ENCODE results near the gene COX4I1.

DNA sequence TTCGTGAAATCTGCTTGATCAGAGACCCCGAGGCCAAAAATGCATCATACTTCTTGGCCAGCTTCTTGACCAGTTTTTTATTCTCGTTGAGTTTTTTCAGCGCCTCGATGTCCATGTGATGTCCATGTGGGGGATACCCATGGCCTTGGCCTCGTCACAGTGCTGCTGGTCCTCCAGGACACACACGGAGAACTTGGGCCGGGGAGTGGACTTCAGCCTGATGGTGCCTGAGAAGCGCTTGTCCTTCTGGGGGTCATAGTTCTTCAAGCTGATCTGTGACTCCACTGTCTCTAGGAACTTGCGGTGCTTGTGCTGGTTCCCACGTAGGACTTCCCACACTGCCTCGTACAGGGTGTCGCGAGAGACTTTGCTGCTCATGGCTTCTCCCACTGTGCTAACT, 16.7 kb downstream of the COX4I1 start:
- TF ChIP-seq NFRKB (IDR thresholded peaks at IDR 0.05) (no peak), FOXK2 (IDR thresholded peaks at IDR 0.05) (no peak), FOXM1 (IDR thresholded peaks at IDR 0.05; ENCODE audit: borderline replicate concordance) (no peak), L3MBTL2 (conservative IDR thresholded peaks at IDR 0.05) (no peak), SP1 (IDR thresholded peaks at IDR 0.05) (no peak), SUZ12 (IDR thresholded peaks at IDR 0.05) (no peak), HDGF (IDR thresholded peaks at IDR 0.05; ENCODE audit: borderline replicate concordance) (no peak), ZNF384 (IDR thresholded peaks at IDR 0.05) (no peak), FOXA1 (IDR thresholded peaks at IDR 0.05) (no peak), BHLHE40 (IDR thresholded peaks at IDR 0.05; ENCODE audit: borderline replicate concordance) (no peak), TARDBP (IDR thresholded peaks at IDR 0.05) (no peak)
- TF ChIP-seq, protein P1, sequence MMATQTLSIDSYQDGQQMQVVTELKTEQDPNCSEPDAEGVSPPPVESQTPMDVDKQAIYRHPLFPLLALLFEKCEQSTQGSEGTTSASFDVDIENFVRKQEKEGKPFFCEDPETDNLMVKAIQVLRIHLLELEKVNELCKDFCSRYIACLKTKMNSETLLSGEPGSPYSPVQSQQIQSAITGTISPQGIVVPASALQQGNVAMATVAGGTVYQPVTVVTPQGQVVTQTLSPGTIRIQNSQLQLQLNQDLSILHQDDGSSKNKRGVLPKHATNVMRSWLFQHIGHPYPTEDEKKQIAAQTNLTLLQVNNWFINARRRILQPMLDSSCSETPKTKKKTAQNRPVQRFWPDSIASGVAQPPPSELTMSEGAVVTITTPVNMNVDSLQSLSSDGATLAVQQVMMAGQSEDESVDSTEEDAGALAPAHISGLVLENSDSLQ (IDR thresholded peaks at IDR 0.05), result no peak

All from HEK293T (cell line).